ENCODE data around the gene SP8.

The SP8 gene

DNA sequence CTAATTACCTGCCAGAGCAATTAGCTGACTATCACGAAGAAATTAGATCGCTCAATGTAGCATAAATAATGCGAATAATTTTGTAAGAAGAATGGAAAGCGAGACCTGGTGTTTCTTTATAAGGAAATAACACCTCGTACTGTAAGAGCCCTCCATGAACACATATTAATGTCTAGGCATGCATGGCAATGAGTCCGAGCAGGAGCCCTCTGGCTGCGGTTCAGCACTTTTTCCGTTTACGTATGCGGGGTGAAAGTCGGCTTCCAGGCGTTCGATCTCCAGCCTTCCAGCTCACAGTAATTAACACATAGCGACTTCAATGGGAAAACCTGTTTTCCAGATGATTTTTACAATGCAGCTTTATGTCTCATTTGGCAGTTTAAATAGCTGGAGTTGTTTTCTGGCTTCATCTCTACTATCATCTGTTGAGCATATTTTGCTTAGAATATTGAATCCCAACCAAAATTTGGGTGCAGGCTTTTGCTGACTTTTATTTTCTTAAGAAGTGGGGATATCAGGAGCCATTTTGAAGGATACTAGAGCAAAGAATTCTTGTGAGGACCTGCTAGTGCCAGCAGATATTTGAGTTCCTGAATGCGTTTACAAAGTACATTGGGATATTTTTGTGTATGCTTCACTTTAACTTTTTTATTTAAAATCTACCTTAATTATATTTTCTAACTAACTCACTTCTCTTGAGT lies 7.2 kb upstream of the SP8 start:
- no peak for DNase-seq

DNA sequence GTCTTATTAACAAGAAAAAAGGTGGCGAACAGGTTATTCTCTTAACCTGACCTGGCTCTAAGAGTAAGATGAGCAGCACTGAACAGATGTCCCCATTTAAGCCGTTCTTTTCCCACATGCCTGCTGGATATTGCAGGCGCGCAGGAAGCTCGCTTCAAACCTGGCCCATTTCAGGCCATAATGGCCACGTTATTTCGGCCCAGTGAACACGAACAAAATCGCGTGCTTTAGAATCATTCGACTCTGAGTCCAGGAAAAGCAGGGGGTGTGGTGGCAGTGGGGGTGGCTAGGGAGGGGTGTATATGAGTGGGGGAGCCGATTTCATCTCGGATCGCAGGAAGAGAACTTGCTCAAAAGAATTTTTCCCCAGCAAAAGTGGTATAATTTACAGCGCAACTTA lies 6.6 kb upstream of the SP8 start:
- no peak for DNase-seq

DNA sequence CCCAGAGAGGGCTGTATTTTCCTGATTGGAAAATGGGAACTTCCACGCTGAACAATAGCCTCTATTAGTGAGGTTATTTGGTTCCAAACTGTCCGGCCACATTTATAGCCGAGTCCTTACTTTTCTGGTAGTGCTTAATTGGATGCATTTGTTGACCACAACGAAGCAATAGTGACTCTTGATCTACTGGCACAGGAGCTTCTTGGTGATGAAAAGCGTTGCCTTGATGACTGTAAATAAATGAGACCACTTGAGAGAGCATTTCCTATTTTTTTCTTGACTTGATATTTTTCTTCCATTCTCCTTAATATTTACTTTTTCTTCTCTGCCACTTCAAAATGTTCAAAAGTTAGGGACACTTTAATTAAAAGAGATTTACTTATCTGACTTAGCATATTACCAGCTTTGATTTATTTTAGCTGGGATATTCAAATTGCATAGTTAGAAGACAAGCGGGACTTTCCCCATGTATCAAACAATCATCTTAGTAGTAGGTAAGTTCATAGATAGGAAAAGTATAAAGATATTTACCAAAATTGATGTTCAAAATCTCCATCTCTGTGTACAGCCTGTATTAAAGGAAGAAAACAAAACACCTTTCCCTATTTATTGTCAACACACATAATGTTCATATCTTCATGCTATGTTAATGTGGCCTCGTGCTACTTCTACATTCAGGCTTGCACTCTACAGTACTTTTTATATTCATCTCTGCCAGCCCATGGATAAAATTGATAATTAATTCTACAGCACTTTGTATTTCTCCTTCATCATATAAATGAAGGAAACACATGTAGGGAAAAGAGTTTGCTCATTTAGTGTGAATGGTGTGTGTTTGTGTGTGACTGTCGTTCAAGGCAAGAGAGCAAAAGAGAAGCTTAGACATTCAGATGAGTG lies 5.1 kb upstream of the SP8 start:
- DNase-seq, result no peak

DNA sequence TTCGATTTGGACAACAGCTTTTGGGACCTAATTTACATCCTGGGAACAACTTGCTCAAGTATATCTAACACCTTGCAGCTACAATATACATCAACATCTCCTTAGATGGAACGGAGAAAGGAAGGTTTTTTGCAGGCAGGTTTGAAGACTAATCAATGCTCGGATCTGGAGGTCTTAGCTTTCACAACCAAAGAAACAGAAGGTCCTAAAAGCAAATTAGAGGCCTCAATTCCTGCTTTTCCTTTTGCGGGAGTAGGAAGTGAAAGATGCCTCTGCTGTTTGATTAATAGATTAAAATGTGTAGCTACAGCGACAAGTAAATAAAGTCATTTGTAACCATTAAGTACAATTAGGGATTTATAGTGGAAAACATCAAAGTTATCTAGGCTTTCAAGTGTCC lies 3.7 kb upstream of the SP8 start:
- no peak for DNase-seq

DNA sequence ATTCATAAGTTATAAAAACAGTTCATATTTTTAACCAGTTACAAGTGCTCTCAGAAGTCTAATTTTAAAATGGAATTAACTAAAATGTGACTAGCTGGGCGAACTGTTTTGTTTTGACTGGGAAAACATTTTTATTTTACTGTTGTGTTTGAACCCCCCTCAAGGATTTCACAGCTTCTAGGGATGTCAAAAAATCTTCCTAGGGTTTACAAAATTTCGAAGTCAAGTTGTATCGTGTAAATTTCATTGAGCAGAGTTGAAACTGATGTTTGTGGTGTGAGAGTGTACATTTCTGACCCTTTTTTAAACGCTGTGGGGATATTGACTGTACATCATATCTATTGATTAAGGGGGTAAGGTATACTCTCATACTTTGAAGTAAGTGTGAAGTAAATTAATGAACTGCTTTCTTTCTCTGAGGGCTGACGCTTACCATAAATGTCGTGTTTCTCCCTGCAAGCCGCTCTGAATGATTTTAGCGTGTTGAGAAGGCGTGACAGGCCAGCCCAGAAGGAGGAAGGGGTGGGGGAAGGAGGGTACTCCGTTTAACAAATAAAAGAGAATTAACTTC lies 1.8 kb upstream of the SP8 start:
- no peak for DNase-seq

DNA sequence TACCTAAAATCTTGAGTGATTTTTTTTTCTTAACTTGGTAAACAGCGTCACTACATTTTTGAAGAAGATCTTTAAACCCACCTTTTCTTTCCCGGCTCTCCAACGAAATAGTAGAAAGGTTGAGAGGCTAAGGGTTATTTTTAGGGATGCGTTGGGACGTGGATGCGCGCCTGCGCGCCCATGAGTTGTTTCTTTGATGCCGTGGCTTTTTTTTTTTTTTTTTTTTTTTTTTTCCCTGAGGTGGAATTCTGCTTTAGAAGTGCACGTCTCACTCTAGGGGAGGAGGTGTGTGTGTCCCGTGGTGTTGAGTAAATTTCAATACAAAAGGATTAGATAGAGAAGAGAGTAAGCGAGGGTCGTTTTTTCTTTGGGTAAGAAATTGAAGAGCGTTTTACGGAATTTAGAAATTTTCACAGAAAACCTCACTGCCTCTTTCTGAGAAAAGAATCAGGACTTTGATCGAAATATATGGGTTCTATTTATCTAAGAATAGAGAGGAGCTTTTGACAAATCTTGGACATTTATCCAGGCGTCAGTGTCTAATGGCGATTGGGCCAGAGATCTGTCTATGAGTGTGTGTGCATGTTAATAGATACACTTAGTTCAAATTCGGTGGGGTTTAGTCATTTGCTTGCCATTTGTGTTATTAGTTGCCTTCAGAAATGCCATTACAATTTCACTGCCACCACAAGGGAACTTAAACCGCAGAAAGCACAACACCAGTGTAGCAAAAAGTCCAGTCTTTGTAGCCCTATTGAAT lies 1.2 kb upstream of the SP8 start:
- DNase-seq, result no peak

DNA sequence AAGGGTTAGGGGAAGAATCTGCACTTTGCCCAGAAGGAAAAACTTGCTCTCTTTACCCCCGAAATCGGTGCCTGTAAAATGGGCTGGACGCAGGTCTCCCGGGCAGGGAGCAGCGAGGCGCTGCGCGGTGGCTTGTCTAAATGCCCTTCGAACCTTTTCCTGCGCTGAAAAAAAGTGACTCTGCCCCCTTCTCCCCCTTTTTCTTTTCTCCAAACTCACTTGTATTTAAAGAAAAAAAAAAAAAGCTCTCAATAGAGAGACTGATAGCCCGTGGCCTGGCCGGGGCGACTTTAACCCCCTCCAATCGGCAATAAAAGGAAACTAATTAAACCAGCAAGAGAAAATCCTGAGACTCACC lies 286 bp downstream of the SP8 start:
- no peak for DNase-seq

DNA sequence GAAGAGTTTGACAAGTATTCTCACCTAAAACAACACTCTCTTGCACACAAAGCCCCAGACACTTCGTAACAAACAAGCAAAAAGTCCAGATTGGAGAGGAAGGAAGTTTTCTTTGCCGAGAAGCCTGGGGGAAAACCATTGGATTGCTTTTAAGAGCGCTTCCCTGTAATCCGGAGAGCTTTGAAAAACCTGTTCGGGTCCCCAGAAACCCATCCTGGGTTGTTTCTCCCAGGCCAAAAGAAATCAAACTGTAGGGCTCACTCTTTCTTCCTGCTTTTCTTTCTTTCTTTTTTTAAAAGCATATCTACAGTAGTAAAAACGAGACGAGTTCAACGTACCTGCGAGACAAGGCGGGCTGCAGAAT lies 655 bp downstream of the SP8 start:
- no peak for DNase-seq

DNA sequence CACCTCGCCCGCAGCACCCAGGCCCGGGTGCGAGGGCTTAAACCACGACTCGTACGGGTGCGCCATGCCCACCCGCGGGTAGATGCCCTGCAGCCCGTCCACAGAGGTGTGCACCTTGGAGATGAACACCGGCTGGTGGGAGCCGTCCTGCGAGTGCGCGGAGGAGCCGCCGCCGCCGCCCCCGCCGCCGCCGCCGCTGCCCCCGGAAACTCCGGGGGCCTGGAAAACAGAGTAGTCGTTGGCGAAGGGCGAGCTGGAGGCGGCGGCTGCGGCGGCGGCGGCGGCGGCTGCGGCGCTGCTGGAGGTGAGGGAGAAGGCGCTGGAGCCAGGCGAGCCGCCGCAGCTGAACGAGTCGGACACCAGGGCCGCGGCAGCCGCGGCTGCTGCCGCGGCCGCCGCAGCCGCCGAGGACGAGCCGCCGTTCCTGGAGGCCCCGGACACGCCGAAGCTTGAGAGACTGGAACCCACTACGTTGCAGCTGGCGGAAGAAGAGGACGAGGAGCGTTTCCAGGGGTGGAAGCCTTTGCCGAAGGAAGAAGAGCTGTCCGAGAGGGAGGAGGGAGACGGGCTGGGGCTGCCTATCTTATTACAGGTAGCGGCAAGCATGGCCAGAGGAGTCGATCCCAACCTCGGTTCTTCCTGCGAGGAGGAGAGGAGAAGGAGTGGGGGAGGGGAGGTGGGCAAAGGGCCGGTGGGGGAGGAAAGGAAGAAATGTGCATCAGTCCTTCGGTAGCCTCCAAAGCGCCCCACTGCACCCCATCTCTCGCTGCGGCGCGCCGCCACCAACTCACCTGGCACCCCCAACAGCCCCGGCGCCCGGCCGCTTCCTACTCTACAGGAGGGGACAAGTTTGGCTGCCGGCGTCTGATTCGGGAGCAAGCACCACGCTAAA lies 1.3 kb downstream of the SP8 start:
- no peak for DNase-seq

DNA sequence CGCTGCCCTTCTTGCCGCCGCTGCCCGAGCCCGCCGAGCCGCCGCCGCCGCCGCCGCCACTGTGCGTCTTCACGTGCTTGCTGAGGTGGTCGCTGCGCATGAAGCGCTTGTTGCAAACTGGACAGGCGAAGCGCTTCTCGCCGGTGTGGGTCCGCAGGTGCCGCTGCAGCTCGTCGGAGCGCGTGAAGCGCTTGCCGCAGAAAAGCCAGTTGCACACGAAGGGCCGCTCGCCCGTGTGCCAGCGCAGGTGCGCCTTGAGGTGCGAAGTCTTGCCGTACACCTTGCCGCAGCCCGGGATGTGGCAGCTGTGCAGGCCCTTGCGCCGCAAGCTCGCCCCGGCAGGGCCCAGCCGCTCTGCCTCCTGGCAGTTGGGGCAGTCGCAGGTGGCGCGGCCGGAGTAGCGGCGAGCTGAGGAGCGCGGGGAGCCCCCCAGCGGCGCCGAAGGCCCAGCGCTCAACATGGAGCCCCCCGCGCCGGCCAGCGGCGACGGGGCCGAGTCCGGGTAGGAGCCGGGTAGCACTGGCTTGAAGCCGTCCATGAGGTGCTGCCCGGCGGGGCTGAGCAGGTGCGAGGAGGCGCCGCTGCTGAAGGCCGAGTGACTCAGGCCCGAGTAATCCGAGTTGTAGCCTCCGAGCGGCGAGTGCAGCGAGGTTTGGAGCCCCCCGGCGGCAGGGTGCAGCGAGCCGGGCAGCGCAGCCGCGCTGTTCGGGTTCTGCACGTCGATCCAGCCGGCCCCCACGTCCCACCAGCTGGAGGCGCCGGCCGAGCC lies 2.1 kb downstream of the SP8 start:
- DNase-seq, result no peak

DNA sequence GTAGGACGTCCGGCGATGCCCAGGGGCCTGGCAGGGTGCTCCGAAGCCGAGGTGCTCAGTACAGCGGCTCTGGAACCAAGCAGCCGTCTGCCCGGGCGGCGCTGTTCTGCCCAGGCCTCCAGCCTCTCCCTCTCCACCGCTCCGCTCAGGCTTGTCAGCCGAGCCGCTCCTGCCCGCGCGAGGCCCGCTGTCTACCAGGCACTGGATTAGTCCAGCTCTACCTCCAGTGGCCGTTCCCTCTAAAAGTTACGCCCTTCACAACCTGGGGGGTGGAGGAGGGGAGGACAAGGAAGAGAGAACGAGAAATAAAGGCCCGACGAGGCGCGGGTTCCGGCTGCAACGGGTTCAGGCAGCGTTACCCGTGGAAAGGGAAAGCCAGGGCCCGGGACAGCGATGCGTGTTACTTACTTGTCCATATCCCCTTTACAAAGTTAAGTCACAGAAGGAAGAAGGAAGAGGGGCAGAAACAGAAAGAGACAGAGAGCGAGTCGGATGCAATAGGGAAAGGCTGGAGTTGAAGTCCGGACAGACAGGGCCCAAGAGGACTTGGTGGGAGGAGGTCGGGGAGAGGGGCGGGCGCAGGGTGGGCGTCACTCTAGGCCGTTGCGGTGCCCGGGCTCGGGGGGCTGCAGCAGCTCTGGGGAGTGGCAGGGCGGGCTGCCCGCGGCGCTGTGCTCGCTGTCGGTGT lies 2.8 kb downstream of the SP8 start:
- DNase-seq, result no peak

DNA sequence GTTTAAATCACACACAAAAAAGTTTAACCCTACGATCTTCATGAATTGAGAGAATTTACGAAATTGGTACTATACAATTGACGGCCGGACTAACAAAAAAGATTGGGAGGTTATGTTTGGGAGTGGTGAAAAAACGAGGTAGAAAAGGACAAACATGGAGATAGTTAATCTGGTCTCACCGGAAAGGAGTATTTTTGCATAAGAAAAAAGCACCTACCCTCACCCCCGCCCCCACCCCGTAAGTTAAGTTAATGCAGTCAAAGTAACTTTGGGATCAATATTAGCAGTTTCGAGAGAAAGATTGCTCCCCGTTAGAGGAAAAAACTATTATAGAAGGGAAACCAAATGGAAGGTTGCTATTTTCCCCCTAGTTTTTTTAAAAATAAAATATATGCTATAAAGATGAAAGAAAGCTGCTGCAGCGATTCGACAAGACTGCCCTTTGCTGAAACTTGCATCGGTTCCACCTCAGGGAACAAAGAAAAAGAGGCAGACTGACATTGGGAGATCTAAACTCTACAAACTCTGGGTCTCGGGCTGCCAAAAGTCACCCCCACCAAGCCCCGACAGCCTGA lies 3.5 kb downstream of the SP8 start:
- DNase-seq, result no peak

DNA sequence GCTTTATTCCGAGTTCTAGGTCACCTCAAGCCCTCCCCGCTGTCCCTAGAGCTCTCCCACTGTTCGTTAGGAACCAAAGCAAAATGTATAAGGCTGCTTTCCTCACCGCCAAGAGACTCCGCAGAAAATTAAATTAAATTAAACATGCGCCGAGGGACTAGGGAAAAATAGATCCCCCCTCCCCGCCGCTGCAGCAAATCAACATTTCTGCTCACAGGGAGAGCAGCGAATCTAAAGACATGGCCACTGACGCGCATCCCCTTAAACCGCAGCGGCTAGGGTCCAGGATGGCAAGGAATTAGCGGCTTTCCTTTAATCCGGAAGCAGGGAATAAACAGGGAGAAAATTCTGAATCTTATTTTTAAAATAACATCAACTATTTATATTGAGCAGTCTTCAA lies 7.6 kb downstream of the SP8 start:
- DNase-seq, result no peak

DNA sequence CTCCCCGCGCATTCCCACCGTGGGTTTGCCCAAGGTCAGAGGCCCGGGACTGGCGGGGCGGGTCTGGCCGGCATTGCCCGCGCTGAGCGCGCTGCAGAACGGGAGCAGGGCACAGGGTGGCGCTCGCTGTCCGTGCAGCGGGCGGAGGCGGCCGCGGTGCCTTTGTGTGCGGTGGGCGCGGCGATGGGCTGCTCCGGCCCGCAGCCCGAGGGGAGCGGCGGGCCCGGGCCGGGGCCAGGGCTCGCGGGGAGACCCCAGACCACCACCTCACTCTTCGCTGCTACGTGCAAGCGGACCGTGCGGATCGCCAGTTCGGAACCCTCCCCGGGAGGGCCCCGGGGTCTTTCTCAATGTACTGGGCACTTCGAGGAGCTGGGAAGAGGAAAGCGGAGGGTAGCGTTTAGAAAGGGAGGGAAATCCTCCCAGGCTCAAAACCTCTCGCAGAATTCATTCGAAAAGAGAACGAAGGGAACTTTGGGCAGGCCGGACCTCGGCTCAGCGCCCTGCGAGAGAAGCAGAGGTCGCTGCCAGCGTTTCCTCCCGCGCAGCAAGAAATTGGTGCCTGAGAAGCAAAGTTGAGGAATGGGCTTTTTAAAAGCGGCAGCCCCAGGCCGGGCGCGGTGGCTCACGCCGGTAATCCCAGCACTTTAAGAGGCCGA lies 8.5 kb downstream of the SP8 start:
- no peak for DNase-seq

DNA sequence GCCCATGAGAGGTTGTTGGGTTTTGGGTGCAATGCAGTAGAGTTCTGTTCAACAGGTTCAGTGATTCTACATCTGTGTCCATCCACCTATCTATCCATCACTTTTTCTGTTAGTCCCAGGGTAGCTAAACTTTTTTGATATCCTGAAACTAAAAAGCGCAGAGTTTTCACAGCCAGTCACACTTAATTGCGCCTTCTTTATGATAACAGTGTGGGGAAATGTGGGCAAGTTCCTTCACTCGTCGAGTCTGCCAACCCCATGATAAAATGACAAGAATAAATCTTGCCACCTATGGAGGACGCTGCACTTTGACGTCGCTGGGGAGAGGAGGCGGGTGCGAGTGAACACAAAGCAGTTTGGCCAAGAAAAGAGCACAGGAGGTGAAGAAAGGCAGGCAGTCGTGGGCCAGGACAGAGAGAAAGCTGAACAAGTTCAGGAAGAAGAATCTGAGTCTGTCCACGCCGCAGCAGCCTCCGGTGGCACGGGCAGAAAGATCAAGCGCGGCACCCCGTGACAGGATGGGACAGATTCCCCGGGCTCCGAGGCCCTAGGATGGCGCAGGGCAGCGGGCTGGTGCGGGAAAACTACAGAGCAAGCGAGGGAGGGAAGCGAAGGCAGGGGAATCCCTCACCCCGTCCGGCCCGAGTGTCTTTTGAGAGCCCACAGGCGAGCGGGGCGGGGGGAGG lies 9.2 kb downstream of the SP8 start:
- DNase-seq, result no peak

DNA sequence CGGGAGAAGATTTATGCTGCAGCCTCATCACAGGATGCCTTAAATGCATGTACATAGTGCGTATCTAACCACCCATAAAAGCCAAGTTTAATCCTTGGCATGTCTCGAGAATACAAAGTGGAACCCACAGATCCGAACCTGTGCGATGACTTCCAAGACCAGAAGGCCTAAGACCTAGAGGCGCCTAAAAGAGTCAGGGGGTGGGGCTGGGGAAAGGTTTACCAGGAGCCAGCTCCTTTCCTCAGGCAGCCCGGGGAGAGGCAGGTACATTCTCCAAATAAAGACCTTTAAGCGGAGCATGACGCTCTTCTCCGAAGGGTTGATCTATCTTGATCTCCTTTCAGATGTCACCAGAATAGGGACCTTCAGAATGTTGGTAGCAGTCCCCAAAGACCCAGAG lies 9.7 kb downstream of the SP8 start:
- no peak for DNase-seq

DNA sequence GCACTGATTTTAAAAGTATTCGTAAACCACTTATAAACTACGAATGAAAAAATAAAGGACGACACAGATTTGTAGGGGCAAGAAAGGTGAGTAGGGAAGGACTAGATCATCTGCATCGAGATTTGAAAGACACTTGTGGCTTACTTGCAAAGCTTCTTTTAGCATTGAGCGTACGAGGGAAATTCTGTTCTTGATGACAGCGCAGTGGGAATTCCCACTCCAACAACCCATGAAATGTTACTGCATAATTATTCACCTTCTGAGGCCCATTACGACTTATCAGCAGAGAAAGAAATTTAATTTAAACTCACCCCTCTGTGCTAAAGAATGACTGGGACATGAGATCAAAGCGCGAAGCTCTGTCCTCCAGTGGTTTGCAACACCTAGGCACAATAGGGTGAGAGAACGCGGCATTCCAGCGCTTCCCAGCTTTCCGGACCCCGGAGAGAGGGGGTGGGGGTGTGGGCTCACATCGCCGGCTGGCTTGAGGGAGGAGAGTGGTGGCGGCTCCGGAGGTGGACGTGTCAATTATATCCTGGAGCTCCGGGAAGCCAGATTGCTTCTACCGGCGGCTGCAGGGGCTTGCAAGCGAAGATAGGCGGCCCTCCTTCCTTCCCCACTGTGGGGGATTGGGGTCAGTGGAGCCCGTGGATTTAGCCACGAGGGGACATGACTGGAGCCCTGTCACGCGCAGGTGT lies 10.3 kb downstream of the SP8 start:
- DNase-seq, result no peak

DNA sequence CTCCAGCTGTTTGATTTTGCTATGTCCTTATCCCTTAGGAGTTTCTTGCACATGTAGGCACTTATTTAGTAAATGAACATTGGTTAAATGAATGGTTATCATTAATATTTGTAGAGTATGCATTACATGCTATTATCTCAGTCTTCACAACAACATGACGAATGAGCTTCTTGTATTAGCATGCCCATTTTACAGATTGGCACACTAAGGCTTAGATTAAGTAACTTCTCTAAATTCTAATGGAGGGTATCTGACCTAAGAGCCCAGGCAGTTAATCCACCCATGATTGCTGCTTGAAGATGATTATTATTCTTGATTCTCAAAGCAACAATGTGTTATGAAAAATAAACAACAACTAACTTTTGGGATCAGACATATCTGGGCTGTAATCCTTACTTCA lies 32.7 kb downstream of the SP8 start:
- no peak for DNase-seq

DNA sequence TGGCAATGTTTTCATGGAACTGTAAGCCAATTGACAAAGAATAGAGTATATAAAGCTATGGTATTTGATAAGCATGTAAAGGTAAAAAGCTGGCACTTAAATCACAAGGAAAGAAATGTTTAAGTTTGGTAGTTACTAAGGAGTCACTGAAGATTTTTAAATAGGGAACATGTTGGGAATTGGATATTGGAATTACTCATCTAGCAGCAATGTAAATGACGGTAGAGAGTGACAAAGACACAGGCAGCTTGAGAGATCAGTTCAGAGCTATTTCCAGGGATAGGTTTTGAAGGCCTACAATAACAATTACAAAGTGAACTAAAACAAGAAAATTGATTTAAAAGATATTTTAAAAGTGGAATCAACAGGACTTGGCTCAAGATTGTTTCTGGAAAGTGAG lies 36.8 kb downstream of the SP8 start:
- DNase-seq, result no peak
